HL-60 (cell line): ENCODE results near the gene CENPN.

Experiments
- CTCF ChIP-seq: IDR thresholded peaks from one replicate; pipeline ENCODE4 v1.5.1; 2011; ENCODE audit warnings: low read length, control low read depth, inconsistent platforms; ENCODE audit not compliant: insufficient read depth
- POLR2AphosphoS5 ChIP-seq: IDR thresholded peaks from 2 replicates; pipeline ENCODE4 v1.6.1; 2012; ENCODE audit warnings: low read depth

DNA sequence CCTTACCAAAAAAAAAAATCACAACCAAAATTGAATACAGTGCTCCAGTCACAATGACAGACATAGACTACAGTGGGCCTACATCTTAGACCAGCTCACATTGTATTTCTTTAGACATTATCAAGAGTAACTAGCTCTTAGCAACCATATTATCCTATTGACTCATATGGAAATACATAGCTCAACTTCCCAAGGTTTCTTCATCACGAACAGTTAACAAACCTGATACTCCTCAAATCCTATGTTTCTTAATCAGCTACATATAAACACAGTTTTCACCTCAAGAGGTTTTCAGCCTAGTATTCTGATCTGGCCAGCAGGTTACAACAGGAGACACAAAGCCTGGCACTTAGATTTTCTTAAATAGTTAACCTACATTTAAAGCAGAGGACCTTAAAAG lies 30.1 kb upstream of the CENPN start:
- TF ChIP-seq CTCF, result no peak
- no peak for TF ChIP-seq POLR2AphosphoS5
